Stimulated activated CD4-positive, alpha-beta T cell treated with anti-CD3 and anti-CD28 coated beads, Interleukin-12 subunit alpha, Interleukin-12 subunit beta, amount 100 ng/mL, for 48 hours (primary cell): ENCODE results near the gene CDH4.
"Not testable (repeated sequence)": the region's sequence is repeated elsewhere in the genome, so short reads cannot be mapped to it uniquely, and the experiment has no call there.

Experiments
- DNase-seq, 3 donors: peaks; one replicate each; pipeline ENCODE4 v3.0.0-alpha.2; 2020; ENCODE audit warnings: low read depth in 2 of 3, low spot score in 1 of 3

The CDH4 gene

DNA sequence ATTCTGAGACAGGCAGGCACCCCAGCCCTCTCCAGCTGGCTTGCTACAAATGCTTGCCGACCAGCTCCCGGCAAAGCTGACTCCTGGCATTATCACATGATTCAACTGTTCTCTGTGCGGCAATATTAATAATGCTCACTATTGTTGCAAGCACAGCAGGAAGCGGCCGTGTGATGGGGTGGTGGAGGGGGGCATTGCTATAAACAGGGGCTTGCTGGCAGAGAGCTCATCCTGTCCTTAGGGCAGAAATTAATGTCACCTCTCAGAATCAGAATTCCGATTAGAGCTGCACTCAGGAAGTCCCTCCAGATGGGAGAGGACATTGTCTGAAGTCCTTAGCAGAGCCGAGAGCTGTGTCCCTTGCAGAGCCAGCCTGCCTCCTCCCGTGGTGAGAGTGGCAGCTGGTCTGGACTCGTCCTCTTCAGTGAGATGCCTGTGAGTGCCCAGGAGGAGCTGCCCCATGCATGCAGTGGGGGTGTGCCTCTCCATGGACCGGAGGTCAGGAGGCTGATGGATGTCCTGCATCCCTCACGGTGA, 162.5 kb downstream of the CDH4 start:
- no peak for DNase-seq

GRCh38 chr20:61416546-61416945, 164.5 kb downstream of the CDH4 start:
- no peak for DNase-seq

GRCh38 chr20:61417221-61417941, 165.3 kb downstream of the CDH4 start:
- no peak for DNase-seq

- DNase-seq: no peak
Observed at GRCh38 chr20:61419010-61419409, 166.9 kb downstream of the CDH4 start.

DNA sequence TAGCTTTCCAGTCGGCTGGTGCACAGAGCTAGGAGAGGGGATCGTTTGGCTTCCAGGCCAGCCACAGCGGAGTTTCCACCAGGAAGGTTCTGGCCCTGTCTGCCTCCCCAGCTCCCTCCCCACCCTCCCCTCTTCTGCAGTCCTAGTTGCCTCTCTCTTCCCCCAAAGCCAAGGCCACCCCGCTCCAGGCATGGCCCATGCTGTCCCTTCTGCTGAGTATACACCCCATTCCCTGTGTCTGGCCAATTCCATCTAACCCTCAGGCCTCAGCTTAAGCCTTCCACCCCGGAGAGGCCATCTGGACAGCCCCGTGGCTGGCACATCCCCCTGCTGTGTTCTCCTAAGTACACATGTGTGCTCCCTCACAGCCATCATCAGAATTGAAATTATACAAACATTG, 167.4 kb downstream of the CDH4 start:
- DNase-seq: no peak

- DNase-seq: no peak
Observed at GRCh38 chr20:61420056-61420455, 168.0 kb downstream of the CDH4 start.

- DNase-seq: no peak
Observed at GRCh38 chr20:61420781-61421180, 168.7 kb downstream of the CDH4 start.

DNA sequence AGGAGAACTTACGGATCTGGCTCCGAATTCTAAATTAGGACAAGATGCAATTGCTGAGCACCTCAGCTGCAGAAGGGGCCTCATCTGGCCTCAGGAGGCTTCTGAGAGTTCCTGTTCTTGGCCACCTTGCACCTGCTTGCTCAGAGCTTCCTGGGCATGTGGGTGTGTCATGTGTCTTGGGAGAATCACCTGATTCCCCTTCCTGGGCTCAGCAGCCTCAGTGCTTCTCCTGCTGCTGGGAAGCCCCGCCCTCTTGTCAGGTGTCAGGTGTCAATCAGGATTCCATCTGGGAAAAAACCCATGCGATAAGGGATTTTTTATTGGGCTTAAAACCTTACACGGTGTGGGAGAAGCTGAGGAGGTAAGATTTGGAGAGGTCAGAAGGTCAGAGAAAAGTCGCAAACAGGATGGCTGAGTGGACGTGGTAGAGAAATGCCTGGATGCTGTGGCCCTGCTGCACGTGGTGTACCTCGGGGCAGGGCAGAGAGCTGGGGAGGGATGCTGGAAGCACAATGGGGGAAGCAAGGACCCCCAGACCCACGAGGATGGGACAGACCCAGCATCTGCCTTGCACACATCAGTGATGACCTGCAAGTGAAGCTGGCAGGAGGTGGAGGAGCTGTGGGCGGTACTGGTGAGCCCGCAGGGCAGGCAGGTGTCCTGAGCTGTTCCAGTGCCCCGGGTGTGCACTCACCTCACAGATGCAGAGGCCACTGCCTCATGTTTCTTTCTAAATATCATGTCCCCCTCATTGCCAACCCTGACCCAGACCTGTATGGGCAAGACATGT, 170.8 kb downstream of the CDH4 start:
- DNase-seq: no peak

DNA sequence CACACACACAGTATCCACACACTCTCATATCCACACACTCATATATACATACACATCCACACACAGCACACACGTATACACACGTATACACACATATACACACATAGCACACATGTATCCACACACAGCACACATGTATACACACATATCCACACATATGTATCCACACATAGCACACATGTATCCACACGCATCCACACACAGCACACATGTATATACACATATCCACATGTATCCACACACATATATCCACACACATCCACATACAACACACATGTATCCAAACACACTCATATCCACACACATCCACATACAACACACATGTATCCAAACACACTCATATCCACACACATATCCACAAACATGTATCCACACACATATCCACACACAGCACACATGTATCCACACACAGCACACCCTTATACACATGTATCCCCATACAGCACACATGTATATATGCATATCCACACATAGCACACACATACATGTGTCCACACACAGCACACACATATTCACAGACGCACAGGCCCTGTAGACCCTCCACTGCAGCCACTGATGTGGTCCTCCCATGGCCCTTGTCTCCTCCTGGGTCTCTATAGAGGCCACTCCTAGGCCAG, 172.1 kb downstream of the CDH4 start:
- DNase-seq: no peak

DNA sequence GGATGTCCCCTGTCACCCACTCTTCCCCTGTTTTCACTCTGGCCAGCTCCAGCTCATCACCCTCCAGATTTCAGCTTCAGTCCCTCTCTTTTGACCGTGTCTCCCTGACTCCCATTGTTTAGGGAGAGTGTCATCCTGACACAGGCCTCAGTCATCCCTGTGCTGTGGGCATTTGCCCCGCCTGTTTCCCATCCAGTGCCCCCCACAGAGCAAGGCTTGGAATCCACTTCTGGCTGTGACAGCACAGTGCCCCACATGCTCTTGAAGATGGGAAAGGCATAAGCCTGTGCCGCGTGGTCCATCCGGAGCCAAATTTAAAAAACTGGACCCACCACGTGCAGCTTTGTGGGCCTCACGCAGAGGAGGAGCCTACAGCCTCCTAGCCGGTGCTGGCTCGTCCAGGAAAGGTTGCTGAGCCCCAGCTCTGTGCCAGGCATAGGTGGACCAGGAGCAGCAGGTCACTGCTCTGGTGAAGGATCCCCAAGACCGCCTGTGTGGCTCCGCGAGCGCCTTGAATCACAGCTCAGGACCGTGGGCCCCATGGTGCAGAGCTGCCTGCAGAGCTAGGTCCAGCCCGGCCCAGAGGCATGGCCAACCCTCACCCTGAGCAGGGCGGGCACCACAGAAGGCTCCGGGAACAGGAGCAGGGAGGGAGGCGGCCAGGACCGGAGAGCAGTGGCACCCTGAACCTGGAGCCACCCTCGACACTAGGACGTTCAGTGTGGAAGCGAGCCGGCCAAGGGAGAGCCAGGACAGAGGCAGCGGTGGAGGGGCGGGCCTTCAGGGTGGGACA, 172.8 kb downstream of the CDH4 start:
- DNase-seq: no peak

- DNase-seq: not testable (repeated sequence)
Observed at GRCh38 chr20:61425541-61425991, 173.5 kb downstream of the CDH4 start.

GRCh38 chr20:61426352-61426751, 174.3 kb downstream of the CDH4 start:
- no peak for DNase-seq

GRCh38 chr20:61429458-61430227, 177.6 kb downstream of the CDH4 start:
- DNase-seq: no peak

DNA sequence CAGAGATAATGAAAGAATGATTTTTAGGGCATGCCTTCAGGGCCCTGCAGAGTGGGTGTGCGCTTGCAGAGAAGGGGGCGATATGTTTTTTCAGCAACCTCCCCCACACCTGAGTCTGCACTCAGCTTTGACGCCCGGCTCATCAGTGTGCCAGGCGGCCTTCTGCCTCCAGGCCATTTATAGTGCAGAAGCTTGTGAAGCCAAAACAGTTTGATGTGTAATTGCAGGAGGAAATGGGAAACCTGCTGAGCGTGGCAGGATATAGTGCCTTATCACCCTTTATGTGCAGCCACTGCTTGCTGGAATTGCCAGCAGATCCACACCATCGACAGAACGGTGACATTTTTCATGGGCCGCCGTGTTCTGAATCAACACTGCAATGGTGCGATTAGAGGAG, 178.2 kb downstream of the CDH4 start:
- no peak for DNase-seq

- no peak for DNase-seq
Observed at GRCh38 chr20:61433176-61433575, 181.1 kb downstream of the CDH4 start.

DNA sequence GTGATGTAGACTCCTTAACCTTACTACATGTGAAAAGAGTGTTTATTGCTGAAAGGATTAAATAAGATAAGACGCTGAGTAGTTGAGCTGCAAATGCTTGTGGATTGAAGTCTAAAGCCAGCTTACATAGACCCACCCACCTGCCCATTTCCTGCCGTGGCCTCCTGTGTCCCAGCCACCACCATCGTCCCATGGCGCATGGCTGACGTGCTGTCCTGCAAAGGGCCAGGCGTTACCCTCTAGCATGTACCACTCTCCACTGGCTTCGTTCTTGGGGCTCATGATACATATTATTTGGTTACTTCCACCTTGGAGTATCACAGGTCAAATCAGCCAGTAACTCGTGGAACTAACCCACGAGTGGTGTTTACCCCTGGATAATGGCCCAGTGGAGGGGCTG, 181.8 kb downstream of the CDH4 start:
- no peak for DNase-seq

- no peak for DNase-seq
Observed at GRCh38 chr20:61434341-61434781, 182.3 kb downstream of the CDH4 start.

- DNase-seq: no peak
Observed at GRCh38 chr20:61435184-61435822, 183.2 kb downstream of the CDH4 start.

DNA sequence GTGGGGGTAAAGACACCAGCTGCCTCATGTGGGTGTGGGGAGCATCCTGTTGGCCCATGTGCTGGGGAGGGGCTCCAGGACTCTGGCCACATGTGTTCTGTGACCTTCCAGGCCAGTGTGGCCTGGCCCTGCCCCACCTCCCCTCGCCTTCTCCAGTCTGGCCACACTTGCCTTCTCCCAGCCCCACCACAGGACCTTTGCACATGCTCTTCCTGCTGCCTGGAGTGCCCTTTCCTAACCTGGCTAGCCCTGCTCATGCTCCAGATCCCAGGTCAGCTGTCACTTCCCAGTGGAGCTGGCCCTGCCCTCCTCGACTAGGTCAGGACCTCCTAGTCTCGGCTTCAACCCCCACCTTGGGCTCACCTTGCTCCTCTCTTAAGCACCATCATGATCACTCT, 183.8 kb downstream of the CDH4 start:
- DNase-seq: no peak

DNA sequence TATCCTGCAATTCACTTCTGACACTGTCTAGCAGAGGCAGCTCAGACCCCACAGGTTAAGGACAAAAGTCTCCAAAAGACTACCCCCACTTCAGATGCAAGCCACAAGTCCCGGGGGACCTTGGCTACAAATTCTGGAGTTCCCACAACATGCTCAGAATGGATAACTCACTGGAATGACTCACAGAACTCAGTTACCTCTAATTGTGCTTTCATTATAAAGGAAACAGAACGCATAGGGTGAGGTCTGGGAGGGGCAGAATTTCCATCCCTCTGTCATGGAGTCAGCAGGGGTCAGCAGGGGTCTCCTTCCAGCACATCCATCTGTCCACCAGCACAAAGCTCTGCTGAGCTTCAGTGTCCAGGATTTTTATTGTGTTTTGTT, 184.2 kb downstream of the CDH4 start:
- DNase-seq: no peak
